Esophagus muscularis mucosa (tissue), 4 donors: Measurements from ENCODE around the gene DACH1. TPM values are rescaled to one million over a fixed set of nuclear protein-coding genes. Genes with fewer than 3 reads are reported as not detected.

Experiments used
- DNase-seq: peaks from one replicate; pipeline ENCODE4 v3.0.0-alpha.2; 2017; ENCODE audit errors: extremely low spot score
- H3K27ac ChIP-seq, 4 donors: fragments of 200-600 bp; sonication (generic); replicated peaks in 1 of 4; 1 replicate in 3 of 4; 2 replicates in 1 of 4; pipeline ENCODE4 v1.5.1; 2016 to 2019; ENCODE audit warnings: mild to moderate bottlenecking in 1 of 4
- H3K27me3 ChIP-seq, 4 donors: fragments of 200-600 bp; sonication (generic); one replicate each; pipeline versions ENCODE4 v1.5.1 to v1.6.0; 2016 to 2019
- H3K36me3 ChIP-seq, 4 donors: fragments of 200-600 bp; sonication (generic); one replicate each; pipeline ENCODE4 v1.5.1; 2016 to 2019
- H3K4me1 ChIP-seq, 4 donors: fragments of 200-600 bp; sonication (generic); one replicate each; pipeline ENCODE4 v1.5.1; 2016 to 2019
- H3K4me3 ChIP-seq, 4 donors: fragments of 200-600 bp; sonication (generic); 1 replicate in 2 of 4; 2 replicates in 2 of 4; pipeline ENCODE4 v1.5.1; 2016 to 2019; ENCODE audit warnings: mild to moderate bottlenecking in 4 of 4, moderate library complexity in 1 of 4
- H3K9me3 ChIP-seq, 4 donors: fragments of 200-600 bp; sonication (generic); 1 replicate in 3 of 4; 2 replicates in 1 of 4; pipeline ENCODE4 v1.5.1; 2016 to 2019
- CTCF ChIP-seq, 3 experiments: fragments of 200-600 bp in 2 of 3; fragments of 450-650 bp in 1 of 3; sonication (generic) in 2 of 3; IDR thresholded peaks; one replicate each; pipeline ENCODE4 v1.5.1; 2017 to 2019; ENCODE audit warnings: antibody characterized with exemption in 3 of 3, mild to moderate bottlenecking in 2 of 3, moderate library complexity in 1 of 3
- EP300 ChIP-seq: sonication (generic); formaldehyde crosslinking; IDR thresholded peaks from one replicate; pipeline ENCODE4 v1.6.1; 2017; ENCODE audit warnings: antibody characterized with exemption
- POLR2A ChIP-seq: fragments of 450-650 bp; IDR thresholded peaks from one replicate; pipeline ENCODE4 v1.6.1; 2017; ENCODE audit warnings: antibody characterized with exemption, moderate library complexity, mild to moderate bottlenecking, low read depth
- POLR2AphosphoS5 ChIP-seq, 2 donors: sonication (generic); formaldehyde crosslinking; IDR thresholded peaks; one replicate each; pipeline ENCODE4 v1.6.1; 2017; ENCODE audit warnings: antibody characterized with exemption in 2 of 2
- WGBS: methylation state at CpG from one replicate; pipeline ENCODE4 v1.1.5; 2018; 5-methylcytosine and 5-hydroxymethylcytosine counted together
- intact Hi-C: fragments of 100-400 bp; cut with DNase I; formaldehyde crosslinking; loops from one replicate; pipeline ENCODE4 v1.15.1; 2023
- total RNA-seq, 4 donors: library from RNA; depleted of rRNA; stranded (reverse); fragments of >200 nt; gene quantifications; one replicate each; pipeline versions ENCODE4 v1.1.0 to v1.2.1, GENCODE V29; 2016

Gene DACH1
- total RNA-seq, 4 donors from 2014 or later, result 1.2 to 2.0 (median 1.5) TPM

GRCh38 chr13:71813187-71813586 lies 53.8 kb downstream of the DACH1 start:
- 96% methylated on average over 2 of the region's 2 CpGs for WGBS
- intact Hi-C loops, result no loop called here
- TF ChIP-seq EP300 (no peak), POLR2A (no peak), POLR2AphosphoS5 (IDR thresholded peaks at IDR 0.05) (no peak), CTCF (IDR thresholded peaks at IDR 0.05) (no peak)
- DNase-seq, result no peak
- no peak overlapping the region for H3K4me3 ChIP-seq
- no peak overlapping the region for H3K27ac ChIP-seq
- H3K9me3 ChIP-seq, result no peaks in the 10 kb centered on the region
- no peaks in the 10 kb centered on the region for H3K4me1 ChIP-seq
- H3K27me3 ChIP-seq, result no peaks in the 10 kb centered on the region
- no peaks in the 10 kb centered on the region for H3K36me3 ChIP-seq

GRCh38 chr13:71811344-71811743 lies 55.7 kb downstream of the DACH1 start:
- DNase-seq, result no peak
- H3K9me3 ChIP-seq, result no peaks in the 10 kb centered on the region
- 82% methylated on average over 2 of the region's 2 CpGs for WGBS
- no peak overlapping the region for H3K4me3 ChIP-seq
- H3K36me3 ChIP-seq, result no peaks in the 10 kb centered on the region
- no peak for TF ChIP-seq POLR2A
- TF ChIP-seq EP300, result no peak
- no peak for TF ChIP-seq CTCF (IDR thresholded peaks at IDR 0.05)
- TF ChIP-seq POLR2AphosphoS5 (IDR thresholded peaks at IDR 0.05), result no peak
- no peaks in the 10 kb centered on the region for H3K27me3 ChIP-seq
- no peak overlapping the region for H3K27ac ChIP-seq
- intact Hi-C loops, result no loop called here
- H3K4me1 ChIP-seq, result no peaks in the 10 kb centered on the region

GRCh38 chr13:71808708-71809107 lies 58.3 kb downstream of the DACH1 start:
- H3K4me1 ChIP-seq, result no peaks in the 10 kb centered on the region
- no peaks in the 10 kb centered on the region for H3K27me3 ChIP-seq
- H3K9me3 ChIP-seq, result no peaks in the 10 kb centered on the region
- WGBS, result 77% methylated on average over 1 of the region's 1 CpG
- no peak overlapping the region for H3K4me3 ChIP-seq
- no peaks in the 10 kb centered on the region for H3K36me3 ChIP-seq
- TF ChIP-seq EP300 (no peak), POLR2A (no peak), CTCF (IDR thresholded peaks at IDR 0.05) (no peak), POLR2AphosphoS5 (IDR thresholded peaks at IDR 0.05) (no peak)
- intact Hi-C loops, result no loop called here
- DNase-seq, result no peak
- H3K27ac ChIP-seq, result no peak overlapping the region

- intact Hi-C loops, result no loop called here
- Histone ChIP-seq H3K4me1 (no peaks in the 10 kb centered on the region), H3K36me3 (no peaks in the 10 kb centered on the region), H3K4me3 (no peak overlapping the region), H3K27ac (no peak overlapping the region), H3K9me3 (no peaks in the 10 kb centered on the region), H3K27me3 (no peaks in the 10 kb centered on the region)
- 84% methylated on average over 2 of the region's 2 CpGs for WGBS
- no peak for DNase-seq
- TF ChIP-seq POLR2AphosphoS5 (IDR thresholded peaks at IDR 0.05), result no peak
- TF ChIP-seq EP300, result no peak
- TF ChIP-seq POLR2A, result no peak
- TF ChIP-seq CTCF (IDR thresholded peaks at IDR 0.05), result no peak
Measured at GRCh38 chr13:71806886-71807285, 60.1 kb downstream of the DACH1 start.

- DNase-seq, result no peak
- no peak for TF ChIP-seq POLR2AphosphoS5 (IDR thresholded peaks at IDR 0.05)
- no peak for TF ChIP-seq EP300
- no peak for TF ChIP-seq POLR2A
- no peak for TF ChIP-seq CTCF (IDR thresholded peaks at IDR 0.05)
- intact Hi-C loops, result no loop called here
- Histone ChIP-seq H3K36me3 (no peaks in the 10 kb centered on the region), H3K27ac (no peak overlapping the region), H3K4me3 (no peak overlapping the region), H3K27me3 (no peaks in the 10 kb centered on the region), H3K9me3 (no peaks in the 10 kb centered on the region), H3K4me1 (no peaks in the 10 kb centered on the region)
- WGBS, result 77% methylated on average over 2 of the region's 2 CpGs
Measured at GRCh38 chr13:71803066-71803465, 63.9 kb downstream of the DACH1 start.
